Stimulated activated CD4-positive, alpha-beta T cell treated with anti-CD3 and anti-CD28 coated beads, Interleukin-15, amount 100 ng/mL, for 24 hours (primary cell): Measurements from ENCODE around the gene PCDHA13.
A peak's percentile ranks its signal among the peaks of the same experiment; 100 is the strongest.
"Not testable (repeated sequence)": the region's sequence is repeated elsewhere in the genome, so short reads cannot be mapped to it uniquely, and the experiment has no call there.

Source experiments
- DNase-seq: peaks from one replicate; pipeline ENCODE4 v3.0.0-alpha.2; 2020

PCDHA13 gene

GRCh38 chr5:140870221-140871201, 11.4 kb upstream of the PCDHA13 start:
- DNase-seq: no peak

GRCh38 chr5:140875085-140876065, 6.5 kb upstream of the PCDHA13 start, which contains the start of gene PCDHA12:
Gene PCDHA12, plus strand, starts transcription at chr5:140875308. Its CDS starts 165 bp downstream, at chr5:140875473.
- no peak for DNase-seq

GRCh38 chr5:140876541-140877261, 5.2 kb upstream of the PCDHA13 start:
- DNase-seq: not testable (repeated sequence)

GRCh38 chr5:140877262-140877581, 4.7 kb upstream of the PCDHA13 start:
- no peak for DNase-seq

- no peak for DNase-seq
Observed at GRCh38 chr5:140882591-140882899, 621 bp downstream of the PCDHA13 start.

GRCh38 chr5:140883373-140883772, 1.4 kb downstream of the PCDHA13 start:
- no peak for DNase-seq

GRCh38 chr5:140883927-140884697, 2.2 kb downstream of the PCDHA13 start:
- no peak for DNase-seq

- DNase-seq: no peak
Observed at GRCh38 chr5:140916325-140916724, 34.4 kb downstream of the PCDHA13 start.

- no peak for DNase-seq
Observed at GRCh38 chr5:140923601-140924000, 41.7 kb downstream of the PCDHA13 start.

GRCh38 chr5:140925806-140926442, 44.0 kb downstream of the PCDHA13 start, which contains the start of gene PCDHAC1:
Gene PCDHAC1, plus strand, starts transcription at chr5:140926299. Its CDS starts 594 bp downstream, at chr5:140926893.
- peak; percentile 3 for DNase-seq

- DNase-seq: peak; percentile 64
Observed at GRCh38 chr5:140926443-140927227, 44.7 kb downstream of the PCDHA13 start.

GRCh38 chr5:140927228-140927573, 45.3 kb downstream of the PCDHA13 start:
- DNase-seq: no peak
